GM12873 (cell line): ENCODE data around the gene ANKRD33B.

Experiments used
- CTCF ChIP-seq: IDR thresholded peaks from 2 replicates; pipeline ENCODE4 v1.5.1; 2012; ENCODE audit warnings: low read depth, mild to moderate bottlenecking, moderate library complexity, low read length, control low read depth; ENCODE audit not compliant: insufficient read depth; ENCODE audit errors: missing control alignments

Gene ANKRD33B

GRCh38 chr5:10678244-10678643 lies 114.4 kb downstream of the ANKRD33B start:
- TF ChIP-seq CTCF = no peak

GRCh38 chr5:10679336-10679988 lies 115.6 kb downstream of the ANKRD33B start:
- TF ChIP-seq CTCF = no peak

GRCh38 chr5:10680876-10681481 lies 117.1 kb downstream of the ANKRD33B start:
- no peak for TF ChIP-seq CTCF

GRCh38 chr5:10681731-10682679 lies 118.1 kb downstream of the ANKRD33B start:
- TF ChIP-seq CTCF = no peak

GRCh38 chr5:10682801-10683525 lies 119.1 kb downstream of the ANKRD33B start:
- no peak for TF ChIP-seq CTCF

- TF ChIP-seq CTCF = peak; percentile 34
Measured at GRCh38 chr5:10684303-10685086, 120.6 kb downstream of the ANKRD33B start.
